Heart left ventricle (tissue), 16 donors: ENCODE measurements around the gene RBMS3. TPM values are rescaled to one million over a fixed set of nuclear protein-coding genes. Genes with fewer than 3 reads are reported as not detected.

Source experiments
- ATAC-seq, 4 donors: fragments of 200-7000 bp; cut with Tn5 transposase; one replicate each; pipeline ENCODE4 v1.9.1; 2020 to 2022; ENCODE audit warnings: moderate library complexity in 4 of 4, mild to moderate bottlenecking in 3 of 4, moderate number of reproducible peaks in 1 of 4
- DNase-seq, 5 donors: peaks; one replicate each; pipeline ENCODE4 v3.0.0-alpha.2; 2020
- H3K27ac ChIP-seq, 12 donors: fragments of 200-600 bp; sonication (generic) in 4 of 12; one replicate each; pipeline versions ENCODE4 v1.5.0 to v1.8.0; 2016 to 2022; ENCODE audit warnings: mild to moderate bottlenecking in 2 of 12
- H3K27me3 ChIP-seq, 9 donors: fragments of 200-600 bp; sonication (generic) in 2 of 9; one replicate each; pipeline versions ENCODE4 v1.5.1 to v1.8.0; 2016 to 2022; ENCODE audit warnings: mild to moderate bottlenecking in 3 of 9
- H3K36me3 ChIP-seq, 9 donors: fragments of 200-600 bp; sonication (generic) in 2 of 9; one replicate each; pipeline versions ENCODE4 v1.5.0 to v1.8.0; 2018 to 2022; ENCODE audit warnings: mild to moderate bottlenecking in 2 of 9
- H3K4me1 ChIP-seq, 12 donors: fragments of 200-600 bp; sonication (generic) in 4 of 12; one replicate each; pipeline versions ENCODE4 v1.5.0 to v1.8.0; 2016 to 2022; ENCODE audit warnings: mild to moderate bottlenecking in 3 of 12
- H3K4me3 ChIP-seq, 12 donors: fragments of 200-600 bp; sonication (generic) in 4 of 12; one replicate each; pipeline versions ENCODE4 v1.5.0 to v1.8.0; 2017 to 2022; ENCODE audit warnings: mild to moderate bottlenecking in 9 of 12, moderate library complexity in 4 of 12
- H3K9me3 ChIP-seq, 12 donors: fragments of 200-600 bp; sonication (generic) in 4 of 12; one replicate each; pipeline versions ENCODE4 v1.5.0 to v1.8.0; 2016 to 2022; ENCODE audit warnings: mild to moderate bottlenecking in 1 of 12
- POLR2A ChIP-seq, 2 donors: fragments of 450-650 bp; IDR thresholded peaks; one replicate each; pipeline ENCODE4 v1.6.1; 2017; ENCODE audit warnings: antibody characterized with exemption in 2 of 2, mild to moderate bottlenecking in 2 of 2, moderate library complexity in 2 of 2
- WGBS, 4 donors: extraction: QIAGEN DNeasy Blood & Tissue Kit in 2 of 4; methylation state at CpG; one replicate each; pipeline versions ENCODE4 v1.1.5 to v1.1.7; 2013 to 2018; 5-methylcytosine and 5-hydroxymethylcytosine counted together
- intact Hi-C, 10 donors: fragments of 100-400 bp; cut with DNase I; formaldehyde crosslinking; loops; one replicate each; pipeline versions ENCODE4 v1.11.1 to v1.14.2; 2022
- polyA plus RNA-seq, 2 donors: library from polyadenylated mRNA; stranded (reverse); fragments of 200-250 nt; gene quantifications; one replicate each; pipeline ENCODE4 v1.2.3, GENCODE V29; 2013
- total RNA-seq, 9 donors: library from RNA; depleted of rRNA in 2 of 9; stranded (reverse); fragments of >200 nt in 2 of 9; fragmentation: NEBNext Ultra II Directional in 3 of 9; extraction: Animal tissue kit (Norgen Biotek cat#: 25700) in 3 of 9; gene quantifications; one replicate each; pipeline versions ENCODE4 v1.1.0 to v1.2.4, GENCODE V29; 2016 to 2023
- TF ChIP-seq, protein P1 (sequence below), 12 donors: fragments of 200-600 bp; sonication (generic) in 4 of 12; IDR thresholded peaks; one replicate each; pipeline versions ENCODE4 v1.5.0 to v1.8.0; 2018 to 2022; ENCODE audit warnings: antibody characterized with exemption in 12 of 12, mild to moderate bottlenecking in 5 of 12
- donor health status: ischemic (EF 13 %, LVEDD 7.1; RV severe dilation, severe dysfunction).
- donor health status: healthy with polysubstance abuse.
- donor health status: DM: no; HTN: yes; CAD: no.
- donor health status: DM: no; HTN: no; CAD: no.
- donor health status: ischemic (EF 25% LVEDD 6.9; RV normal size, moderate dysfunction).
- donor health status: ischemic (EF 25% LVEDD 5.7; RV mildly dilated, moderate dysfunction).
- donor health status: healthy.
- donor health status: DM: yes; HTN: yes; CAD: no.
- donor health status: ischemic (EF 35%, LVEDD 5.7; RV mildly dilated, moderate dysfunction).
- donor health status: nonischemic (EF 11% LVEDD 7.7; RV severe dilation, severe dysfunction).
- donor health status: DM: yes; HTN: yes; CAD: no.
- donor health status: PGD.
- donor health status: ischemic (EF 29% LVEDD 5.4; RV normal size, mild dysfunction).
- donor health status: nonischemic (EF 23%, LVEDD 6.1; RV moderate dilation, normal function).

RBMS3 gene
- total and polyA plus RNA-seq, 11 donors: 4.8 to 35.6 (median 26.1) TPM

GRCh38 chr3:29515451-29515850, 234.6 kb downstream of the RBMS3 start:
- Histone ChIP-seq H3K27ac (no peak overlapping the region), H3K9me3 (no peaks in the 10 kb centered on the region), H3K27me3 (no peaks in the 10 kb centered on the region), H3K4me3 (no peak overlapping the region), H3K36me3 (no peaks in the 10 kb centered on the region), H3K4me1 (peaks cover 10 to 70% (median 34%) of the 10 kb centered on the region in 12 donors)
- no peak for TF ChIP-seq POLR2A (IDR thresholded peaks at IDR 0.05)
- TF ChIP-seq, protein P1, sequence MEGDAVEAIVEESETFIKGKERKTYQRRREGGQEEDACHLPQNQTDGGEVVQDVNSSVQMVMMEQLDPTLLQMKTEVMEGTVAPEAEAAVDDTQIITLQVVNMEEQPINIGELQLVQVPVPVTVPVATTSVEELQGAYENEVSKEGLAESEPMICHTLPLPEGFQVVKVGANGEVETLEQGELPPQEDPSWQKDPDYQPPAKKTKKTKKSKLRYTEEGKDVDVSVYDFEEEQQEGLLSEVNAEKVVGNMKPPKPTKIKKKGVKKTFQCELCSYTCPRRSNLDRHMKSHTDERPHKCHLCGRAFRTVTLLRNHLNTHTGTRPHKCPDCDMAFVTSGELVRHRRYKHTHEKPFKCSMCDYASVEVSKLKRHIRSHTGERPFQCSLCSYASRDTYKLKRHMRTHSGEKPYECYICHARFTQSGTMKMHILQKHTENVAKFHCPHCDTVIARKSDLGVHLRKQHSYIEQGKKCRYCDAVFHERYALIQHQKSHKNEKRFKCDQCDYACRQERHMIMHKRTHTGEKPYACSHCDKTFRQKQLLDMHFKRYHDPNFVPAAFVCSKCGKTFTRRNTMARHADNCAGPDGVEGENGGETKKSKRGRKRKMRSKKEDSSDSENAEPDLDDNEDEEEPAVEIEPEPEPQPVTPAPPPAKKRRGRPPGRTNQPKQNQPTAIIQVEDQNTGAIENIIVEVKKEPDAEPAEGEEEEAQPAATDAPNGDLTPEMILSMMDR (IDR thresholded peaks at IDR 0.05): no peak
- DNase-seq: no peak
- ATAC-seq: peak in 2 of 4 donors; percentile 39 to 58
- WGBS, 4 donors: 25 to 47% (median 28%) methylated on average over 2 of the region's 2 CpGs
- intact Hi-C loops: loop anchor here in 3 of 10 donors (10.0 kb wide), 3 partner anchors 239 to 371 kb away; no protein-coding TSS in a partner anchor

- Histone ChIP-seq H3K36me3 (no peaks in the 10 kb centered on the region), H3K4me3 (no peak overlapping the region), H3K27ac (no peak overlapping the region), H3K9me3 (no peaks in the 10 kb centered on the region), H3K27me3 (no peaks in the 10 kb centered on the region), H3K4me1 (peaks cover 10 to 77% (median 34%) of the 10 kb centered on the region in 12 donors)
- no peak for TF ChIP-seq POLR2A (IDR thresholded peaks at IDR 0.05)
- TF ChIP-seq, protein P1 (IDR thresholded peaks at IDR 0.05): no peak
- DNase-seq: no peak
- intact Hi-C loops: loop anchor here in 3 of 10 donors (10.0 kb wide), 3 partner anchors 239 to 371 kb away; no protein-coding TSS in a partner anchor
- WGBS, 4 donors: 92 to 95% (median 93%) methylated on average over 4 of the region's 4 CpGs
- no peak for ATAC-seq
Measured at GRCh38 chr3:29516164-29516563, 235.3 kb downstream of the RBMS3 start.

DNA sequence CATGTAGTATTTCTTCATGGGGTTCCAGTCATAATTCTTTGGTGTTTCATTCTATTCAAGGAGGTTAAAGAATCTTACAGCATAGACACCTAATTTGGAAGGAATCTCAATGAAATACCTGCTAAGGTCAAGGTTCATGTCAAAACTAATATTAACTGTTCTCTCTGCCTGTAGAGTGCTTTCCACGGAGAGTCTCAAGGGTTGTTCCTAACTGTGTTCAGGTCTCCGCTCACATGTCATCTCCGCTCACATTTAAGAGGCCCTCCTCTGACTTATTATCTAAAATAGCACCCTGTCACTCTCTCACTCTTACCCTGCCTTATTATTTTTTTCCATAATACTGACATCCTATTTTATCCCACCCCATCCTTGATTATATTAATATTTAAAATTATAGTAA, 239.9 kb downstream of the RBMS3 start:
- intact Hi-C loops: loop anchor here in 4 of 10 donors (5.0 to 10.0 kb wide), 3 partner anchors 236 to 244 kb away; partner anchors contain the start of gene RBMS3 (in 2 of the 4)
- no peak for TF ChIP-seq POLR2A (IDR thresholded peaks at IDR 0.05)
- TF ChIP-seq, protein P1 (IDR thresholded peaks at IDR 0.05): no peak
- H3K4me1 ChIP-seq: peaks cover 5 to 71% (median 23%) of the 10 kb centered on the region in 12 donors
- no peaks in the 10 kb centered on the region for H3K9me3 ChIP-seq
- no peak overlapping the region for H3K4me3 ChIP-seq
- no peak overlapping the region for H3K27ac ChIP-seq
- 71 to 86% (median 80%) methylated on average over 3 of the region's 3 CpGs for WGBS, 4 donors
- no peaks in the 10 kb centered on the region for H3K27me3 ChIP-seq
- H3K36me3 ChIP-seq: no peaks in the 10 kb centered on the region
- DNase-seq (no peak), ATAC-seq (no peak)

DNA sequence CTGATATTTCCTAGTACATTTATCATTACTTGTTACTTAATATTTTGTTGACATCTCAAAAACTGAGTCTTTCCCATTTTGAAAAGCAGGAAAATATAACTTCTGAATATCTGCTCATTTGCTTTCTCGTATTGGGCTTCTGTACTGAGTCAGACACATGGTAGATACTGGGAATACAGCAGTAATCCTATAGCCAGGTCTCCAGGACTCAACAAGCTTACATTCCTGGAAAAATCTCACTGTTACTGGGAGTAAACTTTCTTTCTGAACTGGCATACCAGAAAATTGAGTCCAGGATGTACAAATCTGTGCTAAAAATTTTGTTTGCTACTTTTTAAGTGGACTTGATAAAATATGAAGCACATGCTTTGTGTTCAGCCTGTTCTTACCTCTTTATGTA, 240.4 kb downstream of the RBMS3 start:
- intact Hi-C loops: loop anchor here in 4 of 10 donors (5.0 to 10.0 kb wide), 3 partner anchors 236 to 244 kb away; partner anchors contain the start of gene RBMS3 (in 2 of the 4)
- H3K27me3 ChIP-seq: no peaks in the 10 kb centered on the region

More for the DNA sequence above, 240.4 kb downstream of the RBMS3 start:
- DNase-seq (no peak), ATAC-seq (no peak)
- 89 to 92% (median 91%) methylated on average over 1 of the region's 1 CpG for WGBS, 4 donors
- peaks cover 8 to 74% (median 25%) of the 10 kb centered on the region in 12 donors for H3K4me1 ChIP-seq
- H3K9me3 ChIP-seq: no peaks in the 10 kb centered on the region
- no peak overlapping the region for H3K4me3 ChIP-seq
- no peak overlapping the region for H3K27ac ChIP-seq
- no peaks in the 10 kb centered on the region for H3K36me3 ChIP-seq
- no peak for TF ChIP-seq POLR2A (IDR thresholded peaks at IDR 0.05)
- TF ChIP-seq, protein P1 (IDR thresholded peaks at IDR 0.05): no peak
